HG03097 (cell line): ENCODE results near the gene CCDC174.
"Not testable (repeated sequence)": the region's sequence is repeated elsewhere in the genome, so short reads cannot be mapped to it uniquely, and the experiment has no call there.

Experiments used
- ATAC-seq: cut with Tn5 transposase; IDR thresholded peaks from one replicate; pipeline ENCODE4 v1.9.1; 2021; ENCODE audit not compliant: unreplicated experiment, low FRiP score

The CCDC174 gene

GRCh38 chr3:14651440-14652251 is at the start of gene CCDC174:
TSS of gene CCDC174 (plus strand) at chr3:14651762. CDS start at chr3:14651837, 75 bp downstream.
- peak; percentile 97 for ATAC-seq

DNA sequence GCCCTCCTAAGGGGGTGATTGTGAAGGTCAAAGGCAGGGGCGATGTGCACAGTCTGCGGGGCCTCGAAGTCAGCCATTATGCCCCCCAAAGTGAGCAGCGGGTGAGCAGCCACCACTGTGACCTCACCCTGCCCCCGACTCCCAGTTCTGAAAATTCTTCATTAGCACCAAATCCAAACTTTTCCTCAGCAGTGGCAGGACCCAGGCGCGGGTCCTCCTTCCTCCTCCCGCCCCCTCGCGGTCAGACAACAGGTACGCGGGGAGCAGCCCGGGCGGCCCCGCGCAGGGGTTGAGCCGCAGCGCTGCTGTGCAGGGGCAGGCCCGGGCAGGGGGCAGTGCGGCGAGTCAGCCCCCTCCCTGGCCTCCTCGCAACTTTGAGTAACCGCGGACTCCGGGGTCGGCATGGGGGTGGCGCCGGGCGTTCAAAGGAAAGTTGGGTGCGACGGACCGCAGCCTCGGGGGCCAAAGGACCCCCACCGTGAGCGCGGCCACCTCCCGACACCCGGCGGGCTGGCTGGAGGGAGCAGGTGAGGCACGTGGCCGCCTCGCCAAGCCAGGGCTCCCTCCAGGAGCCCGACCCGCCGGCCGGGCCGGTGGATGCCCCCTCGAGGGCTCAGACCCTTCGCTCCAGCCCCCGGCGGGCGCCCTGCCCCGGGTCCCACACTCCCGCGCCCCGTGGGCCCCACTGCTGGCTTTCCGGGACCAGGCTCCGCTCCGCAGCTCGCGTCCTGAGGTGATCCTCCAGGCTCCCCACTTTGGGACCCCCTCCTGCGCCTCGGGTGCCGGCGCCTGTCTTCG is 49.4 kb upstream of the CCDC174 start:
- ATAC-seq = no peak

GRCh38 chr3:14602804-14603644 is 48.5 kb upstream of the CCDC174 start:
- ATAC-seq = no peak

GRCh38 chr3:14605067-14605466 is 46.5 kb upstream of the CCDC174 start:
- ATAC-seq = no peak

DNA sequence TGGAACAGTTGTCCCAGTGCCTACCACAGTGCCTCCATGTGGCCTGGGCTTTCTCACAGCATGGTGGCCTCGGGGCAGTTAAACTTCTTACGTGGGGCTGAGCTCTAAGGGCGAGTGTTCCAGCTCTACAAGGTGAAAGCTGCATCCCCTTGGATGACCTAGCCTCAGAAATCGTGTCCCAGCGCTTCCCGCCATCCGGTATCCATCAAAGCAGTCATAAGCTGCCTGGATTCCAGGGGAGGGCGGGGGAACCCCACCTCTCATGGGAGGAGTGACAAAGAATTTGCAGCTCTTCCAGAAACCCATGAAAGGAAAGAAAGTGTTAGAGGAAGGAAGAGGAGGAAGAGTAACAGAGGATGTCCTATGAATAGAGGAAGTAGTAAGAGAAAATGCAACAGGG is 45.8 kb upstream of the CCDC174 start:
- ATAC-seq = no peak

GRCh38 chr3:14606669-14607339 is 44.8 kb upstream of the CCDC174 start:
- ATAC-seq = no peak

DNA sequence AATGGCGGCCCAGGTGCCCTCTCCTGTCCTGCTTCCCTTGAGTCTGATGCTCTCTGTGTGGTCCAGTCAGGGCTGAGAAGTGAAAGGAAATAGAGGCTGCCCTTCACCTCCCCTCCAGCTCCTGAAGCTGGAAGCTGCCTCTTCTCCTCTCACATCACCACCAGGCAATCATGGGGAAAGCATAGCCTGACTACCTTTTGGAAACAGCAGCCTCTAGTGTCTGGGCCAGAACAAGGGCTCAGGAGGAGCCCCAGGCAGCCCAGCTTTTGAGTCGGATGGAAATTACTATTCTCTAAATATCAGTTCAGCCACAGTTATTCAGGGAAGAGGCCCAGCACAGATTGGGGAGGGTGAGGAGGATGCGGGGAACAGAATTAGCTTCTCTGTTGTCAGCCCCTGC is 43.3 kb upstream of the CCDC174 start:
- ATAC-seq = no peak

DNA sequence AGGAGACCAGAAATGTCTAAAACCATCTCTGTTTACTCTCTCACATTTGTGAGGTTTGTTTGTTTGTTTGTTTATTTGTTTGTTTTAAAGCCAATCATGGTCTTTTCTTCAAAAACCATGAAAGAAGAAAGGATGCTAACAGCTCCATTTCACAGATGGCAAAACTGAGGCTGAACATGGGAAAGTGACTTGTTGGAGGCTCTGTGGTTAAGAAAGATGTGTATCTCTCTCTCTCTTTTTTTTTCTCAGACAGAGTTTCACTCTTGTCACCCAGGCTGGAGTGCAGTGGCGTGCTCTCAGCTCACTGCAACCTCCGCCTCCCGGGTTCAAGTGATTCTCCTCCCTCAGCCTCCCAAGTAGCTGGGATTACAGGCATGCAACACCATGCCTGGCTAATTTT is 42.5 kb upstream of the CCDC174 start:
- not testable (repeated sequence) for ATAC-seq

DNA sequence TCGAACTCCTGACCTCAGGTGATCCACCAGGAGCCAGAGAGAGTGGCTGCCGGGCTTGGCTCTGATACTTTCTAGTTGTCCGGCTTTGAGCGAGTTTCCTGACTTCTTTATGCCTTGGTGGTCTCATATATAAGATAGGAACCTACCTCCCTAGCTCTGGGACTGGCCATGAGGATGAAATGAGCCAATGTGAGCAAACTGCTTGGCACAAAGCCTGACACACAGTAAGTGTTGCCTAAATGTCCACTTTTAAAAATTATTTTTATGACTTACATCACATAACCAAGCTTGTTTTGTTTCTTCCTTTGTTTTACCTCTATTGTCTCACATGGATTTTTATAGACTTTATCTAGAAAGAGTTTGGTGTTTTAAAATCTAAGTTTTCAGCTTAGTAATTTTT is 42.1 kb upstream of the CCDC174 start:
- no peak for ATAC-seq

- ATAC-seq = no peak
These were observed 41.6 kb upstream of the CCDC174 start for GRCh38 chr3:14609941-14610340.

DNA sequence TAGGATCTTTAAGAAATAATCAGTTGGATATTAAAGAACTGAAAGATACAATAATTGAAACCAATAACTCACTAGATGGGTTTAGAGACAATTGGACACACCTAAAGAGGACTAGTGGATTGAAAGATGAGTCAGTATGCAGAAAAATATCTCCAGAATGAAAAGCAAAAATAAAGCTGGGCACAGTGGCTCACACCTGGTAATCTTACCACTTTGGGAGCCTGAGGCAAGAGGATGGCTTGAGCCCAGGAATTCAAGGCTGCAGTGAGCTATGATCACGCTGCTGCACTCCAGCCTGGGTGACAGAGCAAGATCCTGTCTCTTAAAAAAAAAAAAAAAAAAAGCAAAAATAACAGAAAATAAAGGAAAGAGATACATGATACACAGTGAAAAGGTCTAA is 37.4 kb upstream of the CCDC174 start:
- ATAC-seq = no peak

DNA sequence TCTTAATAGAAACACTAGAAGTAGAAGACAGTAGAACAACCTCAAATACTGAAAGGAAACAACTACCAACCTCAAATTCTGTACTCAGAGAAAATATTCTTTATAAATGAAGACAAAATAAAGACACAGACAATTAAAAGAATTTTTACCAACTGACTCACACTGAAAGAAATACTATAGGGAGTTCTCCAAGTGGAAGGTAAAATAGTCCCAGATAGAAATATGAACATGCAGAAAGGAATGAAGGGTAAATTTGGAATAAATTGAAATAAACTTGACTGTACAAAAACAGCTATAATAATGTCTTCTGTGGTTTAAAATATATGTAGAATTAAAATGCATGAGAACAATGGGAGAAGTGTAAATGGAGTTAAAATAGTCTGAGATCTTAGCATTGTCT is 36.7 kb upstream of the CCDC174 start:
- no peak for ATAC-seq

GRCh38 chr3:14616606-14617507 is 34.7 kb upstream of the CCDC174 start:
- ATAC-seq = no peak

DNA sequence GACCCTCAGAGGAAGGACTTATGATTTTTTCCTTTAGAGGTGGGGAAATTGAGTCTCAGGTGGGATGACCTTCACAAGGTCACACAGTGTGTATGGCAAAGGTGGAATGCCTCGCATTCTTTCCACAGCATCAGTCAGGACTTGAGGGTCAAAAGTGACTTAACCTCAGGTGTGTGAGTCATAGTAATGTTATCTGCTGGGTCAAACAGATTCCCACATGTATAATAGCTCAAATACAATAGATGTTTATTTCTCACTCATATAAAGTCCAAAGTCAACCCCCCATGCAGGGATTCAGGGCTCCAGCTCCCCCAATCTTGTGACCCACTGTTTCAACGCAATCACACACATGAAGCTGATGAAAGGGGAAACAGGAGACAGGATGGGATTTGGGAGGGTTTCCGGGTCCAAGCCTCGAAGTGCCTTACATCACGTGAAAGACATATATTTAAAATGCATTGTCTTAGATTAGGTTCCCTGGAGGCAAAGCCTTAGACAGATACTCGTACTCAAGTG is 34.0 kb upstream of the CCDC174 start:
- no peak for ATAC-seq

GRCh38 chr3:14619605-14620004 is 32.0 kb upstream of the CCDC174 start:
- ATAC-seq = no peak

- no peak for ATAC-seq
These were observed 31.1 kb upstream of the CCDC174 start for GRCh38 chr3:14620512-14620911.

DNA sequence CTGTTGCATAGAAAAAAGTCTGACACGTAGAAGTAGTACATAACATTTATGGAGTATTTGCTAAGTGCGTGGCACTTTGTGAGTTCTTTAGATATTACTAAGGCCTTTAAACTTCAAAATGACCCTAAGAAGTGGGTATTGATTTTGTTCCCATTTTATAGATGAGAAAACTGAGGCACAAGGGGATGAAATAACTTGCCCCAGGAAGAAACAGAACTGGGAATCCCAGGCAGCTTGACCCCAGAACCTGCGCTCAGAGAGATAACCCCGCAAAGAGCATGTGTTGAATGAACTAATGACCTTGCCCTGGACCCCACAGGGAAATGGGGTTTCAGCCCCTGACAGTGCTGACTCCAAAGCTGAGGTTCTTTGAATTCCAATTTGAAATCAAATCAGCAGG is 30.5 kb upstream of the CCDC174 start:
- no peak for ATAC-seq

- no peak for ATAC-seq
These were observed 29.2 kb upstream of the CCDC174 start for GRCh38 chr3:14622368-14622767.

GRCh38 chr3:14623569-14624051 is 28.0 kb upstream of the CCDC174 start:
- ATAC-seq = no peak
